ENCODE results near the gene SNAPC4. TPM values are rescaled to one million over a fixed set of nuclear protein-coding genes. Genes with fewer than 3 reads are reported as not detected.

SNAPC4 gene
- total and polyA plus RNA-seq, 9 of the 15 experiments (the other 6 are each of a cell fraction or from before 2014, with no cell fraction given), result 0.21 to 21.8 (median 8.8) TPM

DNA sequence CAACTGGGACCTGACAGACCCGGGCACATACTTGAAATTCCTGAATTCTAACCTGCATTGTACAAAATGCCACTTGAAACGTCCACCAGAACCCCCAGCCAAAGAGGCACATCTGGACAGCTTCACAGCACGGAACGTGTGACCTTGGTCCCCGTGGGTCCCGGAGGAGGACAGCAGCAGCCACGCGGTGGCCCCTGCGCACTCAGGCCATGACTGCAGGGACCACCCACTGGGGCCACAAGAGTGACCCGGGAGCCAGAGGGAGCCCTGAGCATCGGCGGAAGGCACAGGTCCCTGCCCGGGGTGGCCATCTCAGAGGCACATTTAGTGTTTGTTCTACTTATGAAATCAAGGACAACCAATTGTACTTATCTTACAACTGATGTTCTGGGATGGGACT, 2.1 kb upstream of the SNAPC4 start:
- no peak overlapping the region for H3K4me2 ChIP-seq (ENCODE audit: insufficient read depth, low read length)
- no peaks in the 10 kb centered on the region for H3K9me3 ChIP-seq (replicated peaks; ENCODE audit: control insufficient read depth, insufficient read depth, low read depth, low read length)
- FAIRE-seq (no peak), DNase-seq (ENCODE audit: extremely low read depth in 1 of 4, low spot score in 3 of 4) (no peak), ATAC-seq (no peak)
- no TSS peak for BruUV-seq (replicated peaks)
- 86% methylated on average over 11 of the region's 13 CpGs for WGBS (ENCODE audit: insufficient coverage, low coverage, missing lambda C conversion rate)
- peaks cover 7 to 44% of the 10 kb centered on the region in 2 experiments; a peak in 4 of 5 replicates for H3K4me1 ChIP-seq (replicated peaks in 1 of 2; ENCODE audit: control insufficient read depth in 2 of 2, insufficient read depth in 2 of 2, low read length in 2 of 2)
- no peaks in the 10 kb centered on the region for H3K27me3 ChIP-seq (ENCODE audit: control insufficient read depth in 2 of 2, insufficient read depth in 2 of 2, low read length in 2 of 2)
- TF ChIP-seq POLR2G (IDR thresholded peaks at IDR 0.05; ENCODE audit: low read depth, low read length), result peak; percentile 63
- no peak for TF ChIP-seq BCL6 (CRISPR knock-in tag; IDR thresholded peaks at IDR 0.05)
- TF ChIP-seq RBFOX2 (IDR thresholded peaks at IDR 0.05; ENCODE audit: low read depth, low read length), result peak; percentile 53
- POLR2A ChIA-PET, result interaction anchor here (0.6 to 1.1 kb wide), 6 partner anchors 8 to 731 kb away, joined by 3 to 4 read pairs (median 3); no protein-coding TSS in a partner anchor
- H3K36me3 ChIP-seq (ENCODE audit: control insufficient read depth, insufficient read depth, low read length), result peaks cover 71% of the 10 kb centered on the region
- H3K4me3 ChIP-seq, result no peak overlapping the region
- intact Hi-C loops (cut with micrococcal nuclease), result no loop called here
- no peaks in the 10 kb centered on the region; the same call in 1 of the 2 replicates for H4K20me1 ChIP-seq (replicated peaks; ENCODE audit: control insufficient read depth, insufficient read depth, low read length)
- peaks cover 31% of the 10 kb centered on the region for H3K79me2 ChIP-seq (ENCODE audit: control insufficient read depth, insufficient read depth, low read length)
- H2AFZ ChIP-seq (ENCODE audit: low read depth, low read length), result no peak overlapping the region
- H3K9me1 ChIP-seq (ENCODE audit: control insufficient read depth, insufficient read depth, low read length), result no peaks in the 10 kb centered on the region
- CTCF ChIA-PET (ENCODE audit: low intra/inter-chr PET ratio), result interaction anchor here (0.7 to 1.0 kb wide), 2 partner anchors 61 to 63 kb away, joined by 3 read pairs; no protein-coding TSS in a partner anchor
- H3K9ac ChIP-seq (ENCODE audit: insufficient read depth in 1 of 2, low read depth in 2 of 2, low read length in 2 of 2), result no peak overlapping the region
- H3K27ac ChIP-seq (ENCODE audit: extremely low read depth, low read depth, low read length), result no peak overlapping the region
- in situ Hi-C loops (cut with MboI), result no loop called here

DNA sequence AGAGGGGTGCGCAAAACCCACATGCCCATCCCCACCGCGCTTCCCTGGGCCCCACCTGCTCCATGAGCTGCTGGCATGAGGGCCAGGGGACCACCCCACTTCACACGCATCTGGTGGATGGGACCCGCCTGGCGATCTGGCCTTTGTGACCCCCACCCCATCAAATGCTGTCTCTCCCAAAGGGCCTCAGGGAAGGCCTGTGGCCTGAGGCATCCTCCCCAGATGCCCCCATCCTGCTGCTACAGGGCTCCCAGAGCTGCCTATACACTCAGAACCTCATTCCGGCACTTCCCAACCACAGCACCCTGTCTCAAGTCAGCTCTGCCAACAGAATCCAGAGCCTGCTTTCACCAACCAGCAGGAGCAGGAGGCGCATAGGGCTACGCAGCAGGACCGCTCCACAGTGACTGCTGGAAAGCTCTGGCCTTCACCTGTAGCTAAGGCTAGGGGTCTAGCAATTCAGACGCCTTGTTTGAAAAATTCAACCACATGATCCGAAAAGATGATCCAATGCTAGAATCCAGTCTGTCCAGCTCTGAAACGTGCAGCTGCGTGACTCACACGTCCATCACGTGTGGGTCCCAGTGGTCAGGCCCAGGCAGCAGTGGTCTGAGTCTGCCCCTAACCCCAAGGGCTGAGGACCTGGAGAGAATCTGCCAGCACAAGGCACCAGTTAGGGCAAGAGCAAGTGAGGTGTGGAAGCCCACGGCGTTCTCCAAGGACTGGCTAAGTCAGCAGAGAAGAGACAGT, 1.4 kb upstream of the SNAPC4 start:
- Histone ChIP-seq H3K27me3 (ENCODE audit: control insufficient read depth in 2 of 2, insufficient read depth in 2 of 2, low read length in 2 of 2) (no peaks in the 10 kb centered on the region), H3K9me3 (replicated peaks; ENCODE audit: control insufficient read depth, insufficient read depth, low read depth, low read length) (no peaks in the 10 kb centered on the region), H3K79me2 (ENCODE audit: control insufficient read depth, insufficient read depth, low read length) (peaks cover 28% of the 10 kb centered on the region), H3K36me3 (ENCODE audit: control insufficient read depth, insufficient read depth, low read length) (peaks cover 72% of the 10 kb centered on the region), H3K27ac (ENCODE audit: extremely low read depth, low read depth, low read length) (no peak overlapping the region), H3K4me3 (no peak overlapping the region), H2AFZ (ENCODE audit: low read depth, low read length) (no peak overlapping the region), H3K4me1 (replicated peaks in 1 of 2; ENCODE audit: control insufficient read depth in 2 of 2, insufficient read depth in 2 of 2, low read length in 2 of 2) (peaks cover 7 to 41% of the 10 kb centered on the region in 2 experiments; a peak in 4 of 5 replicates), H3K9me1 (ENCODE audit: control insufficient read depth, insufficient read depth, low read length) (no peaks in the 10 kb centered on the region), H3K9ac (ENCODE audit: insufficient read depth in 1 of 2, low read depth in 2 of 2, low read length in 2 of 2) (peak overlapping the region in 1 of 2 experiments; percentile 54; a peak in 2 of 4 replicates), H4K20me1 (replicated peaks; ENCODE audit: control insufficient read depth, insufficient read depth, low read length) (no peaks in the 10 kb centered on the region; the same call in 1 of the 2 replicates), H3K4me2 (ENCODE audit: insufficient read depth, low read length) (no peak overlapping the region)
- ChIA-PET CTCF (ENCODE audit: low intra/inter-chr PET ratio) (interaction anchor here (0.7 to 1.9 kb wide), 3 partner anchors 60 to 62 kb away, joined by 3 to 10 read pairs (median 3); no protein-coding TSS in a partner anchor), POLR2A (interaction anchor here (0.6 to 1.6 kb wide), 10 partner anchors 8 to 484 kb away, joined by 3 to 8 read pairs (median 4); no protein-coding TSS in a partner anchor)
- BruUV-seq (replicated peaks), result no TSS peak
- no peak for DNase-seq (ENCODE audit: extremely low read depth in 1 of 4, low spot score in 3 of 4)
- TF ChIP-seq SUPT5H (IDR thresholded peaks at IDR 0.05) (0 out of 2 replicates have a peak, but pooled peaks have one; percentile 59), POLR2A (conservative IDR thresholded peaks at IDR 0.05) (peak; percentile 55), POLR2AphosphoS5 (IDR thresholded peaks at IDR 0.05; ENCODE audit: control insufficient read depth, insufficient read depth, low read depth, low read length) (0 out of 2 replicates have a peak, but pooled peaks have one; percentile 9)
- TF ChIP-seq, protein P1, sequence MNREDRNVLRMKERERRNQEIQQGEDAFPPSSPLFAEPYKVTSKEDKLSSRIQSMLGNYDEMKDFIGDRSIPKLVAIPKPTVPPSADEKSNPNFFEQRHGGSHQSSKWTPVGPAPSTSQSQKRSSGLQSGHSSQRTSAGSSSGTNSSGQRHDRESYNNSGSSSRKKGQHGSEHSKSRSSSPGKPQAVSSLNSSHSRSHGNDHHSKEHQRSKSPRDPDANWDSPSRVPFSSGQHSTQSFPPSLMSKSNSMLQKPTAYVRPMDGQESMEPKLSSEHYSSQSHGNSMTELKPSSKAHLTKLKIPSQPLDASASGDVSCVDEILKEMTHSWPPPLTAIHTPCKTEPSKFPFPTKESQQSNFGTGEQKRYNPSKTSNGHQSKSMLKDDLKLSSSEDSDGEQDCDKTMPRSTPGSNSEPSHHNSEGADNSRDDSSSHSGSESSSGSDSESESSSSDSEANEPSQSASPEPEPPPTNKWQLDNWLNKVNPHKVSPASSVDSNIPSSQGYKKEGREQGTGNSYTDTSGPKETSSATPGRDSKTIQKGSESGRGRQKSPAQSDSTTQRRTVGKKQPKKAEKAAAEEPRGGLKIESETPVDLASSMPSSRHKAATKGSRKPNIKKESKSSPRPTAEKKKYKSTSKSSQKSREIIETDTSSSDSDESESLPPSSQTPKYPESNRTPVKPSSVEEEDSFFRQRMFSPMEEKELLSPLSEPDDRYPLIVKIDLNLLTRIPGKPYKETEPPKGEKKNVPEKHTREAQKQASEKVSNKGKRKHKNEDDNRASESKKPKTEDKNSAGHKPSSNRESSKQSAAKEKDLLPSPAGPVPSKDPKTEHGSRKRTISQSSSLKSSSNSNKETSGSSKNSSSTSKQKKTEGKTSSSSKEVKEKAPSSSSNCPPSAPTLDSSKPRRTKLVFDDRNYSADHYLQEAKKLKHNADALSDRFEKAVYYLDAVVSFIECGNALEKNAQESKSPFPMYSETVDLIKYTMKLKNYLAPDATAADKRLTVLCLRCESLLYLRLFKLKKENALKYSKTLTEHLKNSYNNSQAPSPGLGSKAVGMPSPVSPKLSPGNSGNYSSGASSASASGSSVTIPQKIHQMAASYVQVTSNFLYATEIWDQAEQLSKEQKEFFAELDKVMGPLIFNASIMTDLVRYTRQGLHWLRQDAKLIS (CRISPR knock-in tag; IDR thresholded peaks at IDR 0.05), result no peak
- in situ Hi-C loops (cut with MboI) (no loop called here), intact Hi-C loops (cut with micrococcal nuclease) (loop anchor here (2.0 kb wide), 1 partner anchor 63 kb away; no protein-coding TSS in a partner anchor)
- no peak for ATAC-seq
- 87% methylated on average over 18 of the region's 18 CpGs for WGBS (ENCODE audit: insufficient coverage, low coverage, missing lambda C conversion rate)
- FAIRE-seq, result no peak
